ENCODE results near the gene PHLDB2. TPM values are rescaled to one million over a fixed set of nuclear protein-coding genes. Genes with fewer than 3 reads are reported as not detected.

Gene PHLDB2
- total RNA-seq, 1 experiment from 2014 or later, result 13.2 TPM

DNA sequence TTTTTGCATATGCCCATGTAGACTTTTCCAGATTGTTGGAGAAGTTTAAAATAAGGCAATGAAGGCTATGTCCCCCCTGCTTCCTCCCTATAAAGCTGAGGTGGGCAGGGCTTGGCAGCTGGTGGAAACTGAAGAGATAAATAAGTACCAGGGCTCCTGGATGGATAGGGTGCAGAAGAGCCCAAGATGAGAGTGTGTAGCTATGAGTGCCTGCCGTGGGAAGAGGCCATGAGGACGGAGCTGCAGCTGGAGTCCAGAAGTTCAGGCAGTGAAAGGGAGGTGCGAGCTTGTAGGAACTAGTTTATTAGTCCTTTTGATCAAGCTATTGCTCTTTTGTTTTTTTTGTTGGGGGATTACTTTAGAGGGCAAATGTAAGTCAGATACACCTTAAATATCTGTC is 52.4 kb downstream of the PHLDB2 start:
- no peaks in the 10 kb centered on the region for H3K79me1 ChIP-seq (ENCODE audit: insufficient read depth, low read depth, low read length, poor library complexity, severe bottlenecking)
- no peak overlapping the region for H3T11ph ChIP-seq (ENCODE audit: low read length)
- no peak overlapping the region for H2AFZ ChIP-seq (ENCODE audit: low read length)
- no peak overlapping the region for H2AK5ac ChIP-seq (ENCODE audit: insufficient read length, low read length)
- no peak overlapping the region for H4K8ac ChIP-seq (replicated peaks; ENCODE audit: insufficient read length, low read depth, low read length)
- no peak overlapping the region for H2BK12ac ChIP-seq (ENCODE audit: insufficient read length, low read depth, low read length)
- peaks cover 25 to 38% of the 10 kb centered on the region in 2 experiments for H3K4me1 Mint-ChIP-seq
- no peaks in the 10 kb centered on the region for H3K27me3 ChIP-seq (ENCODE audit: insufficient read depth, low read length)
- WGBS (ENCODE audit: extremely low coverage, insufficient read length, low lambda C conversion rate), result no CpG with 5 or more reads among the region's 3 CpGs
- TF ChIP-seq, protein P1, sequence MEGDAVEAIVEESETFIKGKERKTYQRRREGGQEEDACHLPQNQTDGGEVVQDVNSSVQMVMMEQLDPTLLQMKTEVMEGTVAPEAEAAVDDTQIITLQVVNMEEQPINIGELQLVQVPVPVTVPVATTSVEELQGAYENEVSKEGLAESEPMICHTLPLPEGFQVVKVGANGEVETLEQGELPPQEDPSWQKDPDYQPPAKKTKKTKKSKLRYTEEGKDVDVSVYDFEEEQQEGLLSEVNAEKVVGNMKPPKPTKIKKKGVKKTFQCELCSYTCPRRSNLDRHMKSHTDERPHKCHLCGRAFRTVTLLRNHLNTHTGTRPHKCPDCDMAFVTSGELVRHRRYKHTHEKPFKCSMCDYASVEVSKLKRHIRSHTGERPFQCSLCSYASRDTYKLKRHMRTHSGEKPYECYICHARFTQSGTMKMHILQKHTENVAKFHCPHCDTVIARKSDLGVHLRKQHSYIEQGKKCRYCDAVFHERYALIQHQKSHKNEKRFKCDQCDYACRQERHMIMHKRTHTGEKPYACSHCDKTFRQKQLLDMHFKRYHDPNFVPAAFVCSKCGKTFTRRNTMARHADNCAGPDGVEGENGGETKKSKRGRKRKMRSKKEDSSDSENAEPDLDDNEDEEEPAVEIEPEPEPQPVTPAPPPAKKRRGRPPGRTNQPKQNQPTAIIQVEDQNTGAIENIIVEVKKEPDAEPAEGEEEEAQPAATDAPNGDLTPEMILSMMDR (conservative IDR thresholded peaks at IDR 0.05), result no peak
- no peaks in the 10 kb centered on the region for H3K9me3 Mint-ChIP-seq
- no peak overlapping the region for H3K4me3 Mint-ChIP-seq
- H3K23me2 ChIP-seq (ENCODE audit: insufficient read length, low read depth, low read length, poor library complexity, severe bottlenecking), result no peaks in the 10 kb centered on the region
- DNase-seq, result no peak
- H3K4ac ChIP-seq (ENCODE audit: low read depth, low read length), result no peak overlapping the region
- H3K36me3 Mint-ChIP-seq (ENCODE audit: insufficient read depth in 1 of 3, low read depth in 3 of 3), result peaks cover 0 to 2% (median 0%) of the 10 kb centered on the region in 3 experiments; a peak in 2 of 7 replicates
- peaks cover 7% of the 10 kb centered on the region for H3K27me3 Mint-ChIP-seq (ENCODE audit: low read depth)
- H3K9me3 ChIP-seq (ENCODE audit: control insufficient read depth, low read depth, low read length), result no peaks in the 10 kb centered on the region
- H4K91ac ChIP-seq (ENCODE audit: insufficient read length, low read depth, low read length), result no peak overlapping the region
- no peak overlapping the region for H2BK120ac ChIP-seq (ENCODE audit: low read depth, low read length, poor library complexity, severe bottlenecking)
- H4K5ac ChIP-seq (ENCODE audit: insufficient read length, low read depth, low read length), result no peak overlapping the region
- H3K27ac Mint-ChIP-seq, result peak overlapping the region in 1 of 3 experiments; percentile 10; a peak in 2 of 7 replicates
- H3K4me2 ChIP-seq (ENCODE audit: insufficient read depth, insufficient read length, low read length), result no peak overlapping the region
- no peak overlapping the region for H3K23ac ChIP-seq (ENCODE audit: insufficient read length, low read depth, low read length)
- no peak overlapping the region for H3K14ac ChIP-seq (ENCODE audit: insufficient read depth, low read length)
- H3K18ac ChIP-seq (ENCODE audit: insufficient read length, low read depth, low read length), result no peak overlapping the region
- H3K27ac ChIP-seq (ENCODE audit: insufficient read length, low read depth, low read length), result no peak overlapping the region
- H4K20me1 ChIP-seq (ENCODE audit: control insufficient read depth, insufficient read depth, insufficient read length), result no peaks in the 10 kb centered on the region
- H2BK20ac ChIP-seq (ENCODE audit: low read depth, low read length, poor library complexity, severe bottlenecking), result no peak overlapping the region
- H2BK5ac ChIP-seq (ENCODE audit: insufficient read length, low read length), result no peak overlapping the region
- no peaks in the 10 kb centered on the region for H3K79me2 ChIP-seq (ENCODE audit: insufficient read depth, low read length)
- H3K4me1 ChIP-seq (ENCODE audit: insufficient read depth, low read length), result peaks cover 12% of the 10 kb centered on the region
- H3K56ac ChIP-seq (ENCODE audit: insufficient read length, low read depth, low read length), result no peak overlapping the region
- H3K9ac ChIP-seq (ENCODE audit: extremely low read depth, insufficient read length, low read length), result no peak overlapping the region
- no peak overlapping the region for H2BK15ac ChIP-seq (ENCODE audit: low read depth, low read length)

Data from H9 (cell line).